GM23338 (cell line): Measurements from ENCODE around the gene MICALL2. TPM values are rescaled to one million over a fixed set of nuclear protein-coding genes. Genes with fewer than 3 reads are reported as not detected.

Source experiments
- ATAC-seq: fragments of 200-7000 bp; cut with Tn5 transposase; 3 replicates; pipeline ENCODE4 v1.9.1; 2020
- DNase-seq: peaks from one replicate; pipeline ENCODE4 v3.0.0-alpha.2; 2015; ENCODE audit warnings: low spot score
- H2AFZ ChIP-seq: fragments of 200-600 bp; sonication (generic); 2 replicates; pipeline ENCODE4 v1.8.0; 2016; ENCODE audit warnings: antibody characterized with exemption, mild to moderate bottlenecking, moderate library complexity
- H3F3A ChIP-seq: fragments of 200-600 bp; sonication (generic); replicated peaks from 2 replicates; pipeline ENCODE4 v1.8.0; 2017; ENCODE audit warnings: antibody characterized with exemption, mixed run types, low read depth
- H3K27ac ChIP-seq: fragments of 200-600 bp; sonication (generic); 2 replicates; pipeline ENCODE4 v1.6.1; 2016; ENCODE audit warnings: low read depth
- H3K27me3 ChIP-seq: fragments of 200-600 bp; sonication (generic); 2 replicates; pipeline ENCODE4 v1.8.0; 2016; ENCODE audit warnings: mild to moderate bottlenecking, mixed run types, moderate library complexity; ENCODE audit not compliant: insufficient read depth
- H3K36me3 ChIP-seq: fragments of 200-600 bp; sonication (generic); 2 replicates; pipeline ENCODE4 v1.8.0; 2016; ENCODE audit warnings: mild to moderate bottlenecking; ENCODE audit not compliant: insufficient read depth
- H3K4me1 ChIP-seq: fragments of 200-600 bp; sonication (generic); 2 replicates; pipeline ENCODE4 v1.8.0; 2016; ENCODE audit warnings: mild to moderate bottlenecking, moderate library complexity; ENCODE audit not compliant: insufficient read depth
- H3K4me2 ChIP-seq: fragments of 200-600 bp; sonication (generic); 2 replicates; pipeline ENCODE4 v1.7.1; 2017; ENCODE audit warnings: mixed run types
- H3K4me3 ChIP-seq: fragments of 200-600 bp; sonication (generic); 2 replicates; pipeline ENCODE4 v1.6.1; 2016; ENCODE audit warnings: mixed run types
- H3K79me2 ChIP-seq: fragments of 200-600 bp; sonication (generic); replicated peaks from 2 replicates; pipeline ENCODE4 v1.8.0; 2017; ENCODE audit warnings: mild to moderate bottlenecking; ENCODE audit not compliant: insufficient read depth
- H3K9me2 ChIP-seq: fragments of 200-600 bp; sonication (generic); 2 replicates; pipeline ENCODE4 v1.8.0; 2017; ENCODE audit not compliant: insufficient read depth
- H4K20me1 ChIP-seq: fragments of 200-600 bp; sonication (generic); replicated peaks from 2 replicates; pipeline ENCODE4 v1.8.0; 2017; ENCODE audit warnings: mild to moderate bottlenecking; ENCODE audit not compliant: insufficient read depth
- H3K27ac Mint-ChIP-seq: 2 replicates; pipeline ENCODE4 v1.8.0; 2020; ENCODE audit warnings: inconsistent platforms, mild to moderate bottlenecking, moderate library complexity, mixed read lengths
- H3K27me3 Mint-ChIP-seq: 3 replicates; pipeline ENCODE4 v1.8.0; 2022; ENCODE audit warnings: low read depth, mild to moderate bottlenecking, moderate library complexity, mixed read lengths, inconsistent platforms; ENCODE audit not compliant: insufficient read depth, poor library complexity
- H3K36me3 Mint-ChIP-seq: 3 replicates; pipeline ENCODE4 v1.8.0; 2021; ENCODE audit warnings: low read depth, mild to moderate bottlenecking, inconsistent platforms, moderate library complexity, mixed read lengths
- H3K4me1 Mint-ChIP-seq: 3 replicates; pipeline ENCODE4 v1.8.0; 2020; ENCODE audit warnings: mild to moderate bottlenecking, inconsistent platforms, mixed read lengths
- H3K4me3 Mint-ChIP-seq: 3 replicates; pipeline ENCODE4 v1.8.0; 2021; ENCODE audit warnings: moderate library complexity, mild to moderate bottlenecking, inconsistent platforms, mixed read lengths
- H3K9me3 Mint-ChIP-seq: 3 replicates; pipeline ENCODE4 v1.8.0; 2020; ENCODE audit warnings: moderate library complexity, mild to moderate bottlenecking, inconsistent platforms, mixed read lengths
- CREB1 ChIP-seq: fragments of 250-450 bp; sonication (Bioruptor Pico); IDR thresholded peaks from 2 replicates; pipeline ENCODE4 v1.5.0; 2020; ENCODE audit warnings: low read depth, mild to moderate bottlenecking, moderate library complexity
- EZH2 ChIP-seq: fragments of 200-600 bp; sonication (generic); IDR thresholded peaks from one replicate; pipeline ENCODE4 v1.8.0; 2017; ENCODE audit warnings: antibody characterized with exemption, mild to moderate bottlenecking, low read depth; ENCODE audit not compliant: unreplicated experiment
- EZH2phosphoT487 ChIP-seq: fragments of 200-600 bp; sonication (generic); IDR thresholded peaks from one replicate; pipeline ENCODE4 v1.8.1; 2018; ENCODE audit warnings: antibody characterized with exemption; ENCODE audit not compliant: unreplicated experiment
- JUNB ChIP-seq: IDR thresholded peaks from one replicate; pipeline ENCODE4 v1.6.1; 2016; ENCODE audit warnings: antibody characterized with exemption; ENCODE audit not compliant: unreplicated experiment
- NANOG ChIP-seq: IDR thresholded peaks from 2 replicates; pipeline ENCODE4 v1.6.1; 2016; ENCODE audit warnings: antibody characterized with exemption, borderline replicate concordance
- POLR2AphosphoS5 ChIP-seq: IDR thresholded peaks from 2 replicates; pipeline ENCODE4 v1.6.1; 2016; ENCODE audit warnings: antibody characterized with exemption, low read depth
- STAT1 ChIP-seq: IDR thresholded peaks from one replicate; pipeline ENCODE4 v1.6.1; 2016; ENCODE audit warnings: antibody characterized with exemption; ENCODE audit not compliant: unreplicated experiment
- ZNF114 ChIP-seq: fragments of 250-450 bp; sonication (Bioruptor Pico); IDR thresholded peaks from 2 replicates; pipeline ENCODE4 v1.5.0; 2020; ENCODE audit warnings: mild to moderate bottlenecking, moderate library complexity
- ZNF331 ChIP-seq: fragments of 250-450 bp; sonication (Bioruptor Pico); IDR thresholded peaks from 2 replicates; pipeline ENCODE4 v1.5.0; 2020; ENCODE audit warnings: low read depth, mild to moderate bottlenecking, moderate library complexity
- polyA plus RNA-seq: library from polyadenylated mRNA; unstranded; fragments of >200 nt; fragmentation: Nextera tagmentation; extraction: Ambion mirVana; gene quantifications from 2 replicates; pipeline ENCODE4 v1.2.1, GENCODE V29; 2016
- total RNA-seq: library from RNA; depleted of rRNA; stranded (reverse); fragments of >200 nt; shearing (Covaris generic); gene quantifications from 2 replicates; pipeline ENCODE4 v1.2.3, GENCODE V29; 2014
- TF ChIP-seq, protein P1 (sequence below): fragments of 250-450 bp; sonication (Bioruptor Pico); IDR thresholded peaks from 2 replicates; pipeline ENCODE4 v1.5.0; 2020; ENCODE audit warnings: mild to moderate bottlenecking, moderate library complexity
- TF ChIP-seq, protein P2 (sequence below), 2 experiments: fragments of 200-600 bp in 1 of 2; sonication (generic) in 1 of 2; conservative IDR thresholded peaks; 2 replicates each; pipeline versions ENCODE4 v1.5.1 to v1.6.1; 2016 to 2017; ENCODE audit warnings: antibody characterized with exemption in 2 of 2, low read depth in 2 of 2, mild to moderate bottlenecking in 2 of 2, moderate library complexity in 1 of 2
- TF ChIP-seq, protein P3 (sequence below): IDR thresholded peaks from 2 replicates; pipeline ENCODE4 v1.6.1; 2016; ENCODE audit warnings: antibody characterized with exemption
- TF ChIP-seq, protein P4 (sequence below): IDR thresholded peaks from one replicate; pipeline ENCODE4 v1.6.1; 2018; ENCODE audit warnings: antibody characterized with exemption; ENCODE audit not compliant: unreplicated experiment

MICALL2 gene
- total and polyA plus RNA-seq, 2 experiments from 2014 or later: 7.0 to 13.0 TPM

DNA sequence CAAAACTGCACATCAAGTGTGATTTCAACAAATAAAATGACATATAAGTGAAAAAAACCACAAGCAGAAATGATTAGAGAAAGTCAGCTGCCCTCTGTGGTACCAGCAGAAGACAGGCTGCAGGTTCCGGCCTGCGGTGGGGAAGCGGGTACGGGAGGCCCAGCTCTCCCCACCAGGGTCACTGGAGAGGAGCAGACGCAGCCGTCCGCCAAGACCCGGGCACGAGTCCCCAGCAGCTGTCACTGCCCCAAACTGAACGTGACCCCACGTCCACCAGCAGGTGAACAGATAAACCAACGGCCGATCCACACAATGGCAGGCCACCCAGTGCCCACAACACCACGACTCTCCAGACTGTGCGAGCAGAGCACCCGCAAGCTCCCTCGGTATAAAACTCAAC, 16.1 kb upstream of the MICALL2 start:
- Histone ChIP-seq H3K4me2 (no peak overlapping the region), H3F3A (0 out of 2 replicates have a peak, but pooled peaks cover 2% of the 10 kb centered on the region), H3K79me2 (no peaks in the 10 kb centered on the region; the same call in 1 of the 2 replicates), H4K20me1 (no peaks in the 10 kb centered on the region; the same call in 1 of the 2 replicates), H3K4me3 (no peak overlapping the region), H3K9me2 (no peaks in the 10 kb centered on the region), H3K27ac (no peak overlapping the region), H3K27me3 (no peaks in the 10 kb centered on the region), H2AFZ (no peak overlapping the region), H3K4me1 (no peaks in the 10 kb centered on the region), H3K36me3 (no peaks in the 10 kb centered on the region)
- no peak for ATAC-seq
- Mint-ChIP-seq H3K27me3 (peaks cover 2% of the 10 kb centered on the region), H3K36me3 (peaks cover 15% of the 10 kb centered on the region), H3K4me1 (no peaks in the 10 kb centered on the region), H3K4me3 (no peak overlapping the region), H3K27ac (no peak overlapping the region), H3K9me3 (no peaks in the 10 kb centered on the region)
- no peak for TF ChIP-seq NANOG
- no peak for TF ChIP-seq EZH2phosphoT487
- no peak for TF ChIP-seq EZH2
- no peak for TF ChIP-seq STAT1
- TF ChIP-seq, protein P1, sequence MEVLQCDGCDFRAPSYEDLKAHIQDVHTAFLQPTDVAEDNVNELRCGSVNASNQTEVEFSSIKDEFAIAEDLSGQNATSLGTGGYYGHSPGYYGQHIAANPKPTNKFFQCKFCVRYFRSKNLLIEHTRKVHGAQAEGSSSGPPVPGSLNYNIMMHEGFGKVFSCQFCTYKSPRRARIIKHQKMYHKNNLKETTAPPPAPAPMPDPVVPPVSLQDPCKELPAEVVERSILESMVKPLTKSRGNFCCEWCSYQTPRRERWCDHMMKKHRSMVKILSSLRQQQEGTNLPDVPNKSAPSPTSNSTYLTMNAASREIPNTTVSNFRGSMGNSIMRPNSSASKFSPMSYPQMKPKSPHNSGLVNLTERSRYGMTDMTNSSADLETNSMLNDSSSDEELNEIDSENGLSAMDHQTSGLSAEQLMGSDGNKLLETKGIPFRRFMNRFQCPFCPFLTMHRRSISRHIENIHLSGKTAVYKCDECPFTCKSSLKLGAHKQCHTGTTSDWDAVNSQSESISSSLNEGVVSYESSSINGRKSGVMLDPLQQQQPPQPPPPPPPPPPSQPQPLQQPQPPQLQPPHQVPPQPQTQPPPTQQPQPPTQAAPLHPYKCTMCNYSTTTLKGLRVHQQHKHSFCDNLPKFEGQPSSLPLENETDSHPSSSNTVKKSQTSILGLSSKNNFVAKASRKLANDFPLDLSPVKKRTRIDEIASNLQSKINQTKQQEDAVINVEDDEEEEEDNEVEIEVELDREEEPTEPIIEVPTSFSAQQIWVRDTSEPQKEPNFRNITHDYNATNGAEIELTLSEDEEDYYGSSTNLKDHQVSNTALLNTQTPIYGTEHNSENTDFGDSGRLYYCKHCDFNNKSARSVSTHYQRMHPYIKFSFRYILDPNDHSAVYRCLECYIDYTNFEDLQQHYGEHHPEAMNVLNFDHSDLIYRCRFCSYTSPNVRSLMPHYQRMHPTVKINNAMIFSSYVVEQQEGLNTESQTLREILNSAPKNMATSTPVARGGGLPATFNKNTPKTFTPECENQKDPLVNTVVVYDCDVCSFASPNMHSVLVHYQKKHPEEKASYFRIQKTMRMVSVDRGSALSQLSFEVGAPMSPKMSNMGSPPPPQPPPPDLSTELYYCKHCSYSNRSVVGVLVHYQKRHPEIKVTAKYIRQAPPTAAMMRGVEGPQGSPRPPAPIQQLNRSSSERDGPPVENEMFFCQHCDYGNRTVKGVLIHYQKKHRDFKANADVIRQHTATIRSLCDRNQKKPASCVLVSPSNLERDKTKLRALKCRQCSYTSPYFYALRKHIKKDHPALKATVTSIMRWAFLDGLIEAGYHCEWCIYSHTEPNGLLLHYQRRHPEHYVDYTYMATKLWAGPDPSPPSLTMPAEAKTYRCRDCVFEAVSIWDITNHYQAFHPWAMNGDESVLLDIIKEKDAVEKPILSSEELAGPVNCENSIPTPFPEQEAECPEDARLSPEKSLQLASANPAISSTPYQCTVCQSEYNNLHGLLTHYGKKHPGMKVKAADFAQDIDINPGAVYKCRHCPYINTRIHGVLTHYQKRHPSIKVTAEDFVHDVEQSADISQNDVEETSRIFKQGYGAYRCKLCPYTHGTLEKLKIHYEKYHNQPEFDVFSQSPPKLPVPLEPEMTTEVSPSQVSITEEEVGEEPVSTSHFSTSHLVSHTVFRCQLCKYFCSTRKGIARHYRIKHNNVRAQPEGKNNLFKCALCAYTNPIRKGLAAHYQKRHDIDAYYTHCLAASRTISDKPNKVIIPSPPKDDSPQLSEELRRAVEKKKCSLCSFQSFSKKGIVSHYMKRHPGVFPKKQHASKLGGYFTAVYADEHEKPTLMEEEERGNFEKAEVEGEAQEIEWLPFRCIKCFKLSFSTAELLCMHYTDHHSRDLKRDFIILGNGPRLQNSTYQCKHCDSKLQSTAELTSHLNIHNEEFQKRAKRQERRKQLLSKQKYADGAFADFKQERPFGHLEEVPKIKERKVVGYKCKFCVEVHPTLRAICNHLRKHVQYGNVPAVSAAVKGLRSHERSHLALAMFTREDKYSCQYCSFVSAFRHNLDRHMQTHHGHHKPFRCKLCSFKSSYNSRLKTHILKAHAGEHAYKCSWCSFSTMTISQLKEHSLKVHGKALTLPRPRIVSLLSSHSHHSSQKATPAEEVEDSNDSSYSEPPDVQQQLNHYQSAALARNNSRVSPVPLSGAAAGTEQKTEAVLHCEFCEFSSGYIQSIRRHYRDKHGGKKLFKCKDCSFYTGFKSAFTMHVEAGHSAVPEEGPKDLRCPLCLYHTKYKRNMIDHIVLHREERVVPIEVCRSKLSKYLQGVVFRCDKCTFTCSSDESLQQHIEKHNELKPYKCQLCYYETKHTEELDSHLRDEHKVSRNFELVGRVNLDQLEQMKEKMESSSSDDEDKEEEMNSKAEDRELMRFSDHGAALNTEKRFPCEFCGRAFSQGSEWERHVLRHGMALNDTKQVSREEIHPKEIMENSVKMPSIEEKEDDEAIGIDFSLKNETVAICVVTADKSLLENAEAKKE (CRISPR knock-in tag): no peak
- no peak for TF ChIP-seq ZNF331
- TF ChIP-seq, protein P2, sequence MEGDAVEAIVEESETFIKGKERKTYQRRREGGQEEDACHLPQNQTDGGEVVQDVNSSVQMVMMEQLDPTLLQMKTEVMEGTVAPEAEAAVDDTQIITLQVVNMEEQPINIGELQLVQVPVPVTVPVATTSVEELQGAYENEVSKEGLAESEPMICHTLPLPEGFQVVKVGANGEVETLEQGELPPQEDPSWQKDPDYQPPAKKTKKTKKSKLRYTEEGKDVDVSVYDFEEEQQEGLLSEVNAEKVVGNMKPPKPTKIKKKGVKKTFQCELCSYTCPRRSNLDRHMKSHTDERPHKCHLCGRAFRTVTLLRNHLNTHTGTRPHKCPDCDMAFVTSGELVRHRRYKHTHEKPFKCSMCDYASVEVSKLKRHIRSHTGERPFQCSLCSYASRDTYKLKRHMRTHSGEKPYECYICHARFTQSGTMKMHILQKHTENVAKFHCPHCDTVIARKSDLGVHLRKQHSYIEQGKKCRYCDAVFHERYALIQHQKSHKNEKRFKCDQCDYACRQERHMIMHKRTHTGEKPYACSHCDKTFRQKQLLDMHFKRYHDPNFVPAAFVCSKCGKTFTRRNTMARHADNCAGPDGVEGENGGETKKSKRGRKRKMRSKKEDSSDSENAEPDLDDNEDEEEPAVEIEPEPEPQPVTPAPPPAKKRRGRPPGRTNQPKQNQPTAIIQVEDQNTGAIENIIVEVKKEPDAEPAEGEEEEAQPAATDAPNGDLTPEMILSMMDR (conservative IDR thresholded peaks at IDR 0.05; ENCODE audit: low read depth in 2 of 2): no peak
- TF ChIP-seq ZNF114 (CRISPR knock-in tag): no peak
- no peak for TF ChIP-seq CREB1 (CRISPR knock-in tag)
- TF ChIP-seq JUNB: no peak
- no peak for TF ChIP-seq POLR2AphosphoS5
- TF ChIP-seq, protein P3, sequence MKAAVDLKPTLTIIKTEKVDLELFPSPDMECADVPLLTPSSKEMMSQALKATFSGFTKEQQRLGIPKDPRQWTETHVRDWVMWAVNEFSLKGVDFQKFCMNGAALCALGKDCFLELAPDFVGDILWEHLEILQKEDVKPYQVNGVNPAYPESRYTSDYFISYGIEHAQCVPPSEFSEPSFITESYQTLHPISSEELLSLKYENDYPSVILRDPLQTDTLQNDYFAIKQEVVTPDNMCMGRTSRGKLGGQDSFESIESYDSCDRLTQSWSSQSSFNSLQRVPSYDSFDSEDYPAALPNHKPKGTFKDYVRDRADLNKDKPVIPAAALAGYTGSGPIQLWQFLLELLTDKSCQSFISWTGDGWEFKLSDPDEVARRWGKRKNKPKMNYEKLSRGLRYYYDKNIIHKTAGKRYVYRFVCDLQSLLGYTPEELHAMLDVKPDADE: no peak
- TF ChIP-seq, protein P4, sequence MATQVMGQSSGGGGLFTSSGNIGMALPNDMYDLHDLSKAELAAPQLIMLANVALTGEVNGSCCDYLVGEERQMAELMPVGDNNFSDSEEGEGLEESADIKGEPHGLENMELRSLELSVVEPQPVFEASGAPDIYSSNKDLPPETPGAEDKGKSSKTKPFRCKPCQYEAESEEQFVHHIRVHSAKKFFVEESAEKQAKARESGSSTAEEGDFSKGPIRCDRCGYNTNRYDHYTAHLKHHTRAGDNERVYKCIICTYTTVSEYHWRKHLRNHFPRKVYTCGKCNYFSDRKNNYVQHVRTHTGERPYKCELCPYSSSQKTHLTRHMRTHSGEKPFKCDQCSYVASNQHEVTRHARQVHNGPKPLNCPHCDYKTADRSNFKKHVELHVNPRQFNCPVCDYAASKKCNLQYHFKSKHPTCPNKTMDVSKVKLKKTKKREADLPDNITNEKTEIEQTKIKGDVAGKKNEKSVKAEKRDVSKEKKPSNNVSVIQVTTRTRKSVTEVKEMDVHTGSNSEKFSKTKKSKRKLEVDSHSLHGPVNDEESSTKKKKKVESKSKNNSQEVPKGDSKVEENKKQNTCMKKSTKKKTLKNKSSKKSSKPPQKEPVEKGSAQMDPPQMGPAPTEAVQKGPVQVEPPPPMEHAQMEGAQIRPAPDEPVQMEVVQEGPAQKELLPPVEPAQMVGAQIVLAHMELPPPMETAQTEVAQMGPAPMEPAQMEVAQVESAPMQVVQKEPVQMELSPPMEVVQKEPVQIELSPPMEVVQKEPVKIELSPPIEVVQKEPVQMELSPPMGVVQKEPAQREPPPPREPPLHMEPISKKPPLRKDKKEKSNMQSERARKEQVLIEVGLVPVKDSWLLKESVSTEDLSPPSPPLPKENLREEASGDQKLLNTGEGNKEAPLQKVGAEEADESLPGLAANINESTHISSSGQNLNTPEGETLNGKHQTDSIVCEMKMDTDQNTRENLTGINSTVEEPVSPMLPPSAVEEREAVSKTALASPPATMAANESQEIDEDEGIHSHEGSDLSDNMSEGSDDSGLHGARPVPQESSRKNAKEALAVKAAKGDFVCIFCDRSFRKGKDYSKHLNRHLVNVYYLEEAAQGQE: no peak
- no peak for DNase-seq
